HAP-1 (cell line): ENCODE measurements around the gene GALR2.

Source experiments
- DNase-seq, 2 experiments: peaks; one replicate each; pipeline ENCODE4 v3.0.0-alpha.2; 2016 to 2020; ENCODE audit warnings: low spot score in 2 of 2
- H3K27me3 ChIP-seq: fragments of 250-450 bp; sonication (Bioruptor Pico); 2 replicates; pipeline ENCODE4 v1.5.1; 2020; ENCODE audit warnings: low read depth, mild to moderate bottlenecking, moderate library complexity
- H3K36me3 ChIP-seq: fragments of 250-450 bp; sonication (Bioruptor Pico); replicated peaks from 2 replicates; pipeline ENCODE4 v1.5.1; 2020; ENCODE audit warnings: mild to moderate bottlenecking
- H3K4me1 ChIP-seq: fragments of 250-450 bp; sonication (Bioruptor Pico); 2 replicates; pipeline ENCODE4 v1.5.1; 2020; ENCODE audit warnings: mild to moderate bottlenecking
- H3K4me3 ChIP-seq: fragments of 250-450 bp; sonication (Bioruptor Pico); 2 replicates; pipeline ENCODE4 v1.5.1; 2020; ENCODE audit warnings: mild to moderate bottlenecking, moderate library complexity
- H3K9me3 ChIP-seq: fragments of 250-450 bp; sonication (Bioruptor Pico); 2 replicates; pipeline ENCODE4 v1.5.1; 2020; ENCODE audit warnings: mild to moderate bottlenecking, moderate library complexity
- in situ Hi-C: fragments of 300-500 bp; cut with MboI; formaldehyde crosslinking; loops from 3 replicates; pipeline ENCODE4 v1.14.3; 2020; ENCODE audit warnings: low sequenced_read_pairs, inconsistent platforms, mixed read lengths

Gene GALR2

DNA sequence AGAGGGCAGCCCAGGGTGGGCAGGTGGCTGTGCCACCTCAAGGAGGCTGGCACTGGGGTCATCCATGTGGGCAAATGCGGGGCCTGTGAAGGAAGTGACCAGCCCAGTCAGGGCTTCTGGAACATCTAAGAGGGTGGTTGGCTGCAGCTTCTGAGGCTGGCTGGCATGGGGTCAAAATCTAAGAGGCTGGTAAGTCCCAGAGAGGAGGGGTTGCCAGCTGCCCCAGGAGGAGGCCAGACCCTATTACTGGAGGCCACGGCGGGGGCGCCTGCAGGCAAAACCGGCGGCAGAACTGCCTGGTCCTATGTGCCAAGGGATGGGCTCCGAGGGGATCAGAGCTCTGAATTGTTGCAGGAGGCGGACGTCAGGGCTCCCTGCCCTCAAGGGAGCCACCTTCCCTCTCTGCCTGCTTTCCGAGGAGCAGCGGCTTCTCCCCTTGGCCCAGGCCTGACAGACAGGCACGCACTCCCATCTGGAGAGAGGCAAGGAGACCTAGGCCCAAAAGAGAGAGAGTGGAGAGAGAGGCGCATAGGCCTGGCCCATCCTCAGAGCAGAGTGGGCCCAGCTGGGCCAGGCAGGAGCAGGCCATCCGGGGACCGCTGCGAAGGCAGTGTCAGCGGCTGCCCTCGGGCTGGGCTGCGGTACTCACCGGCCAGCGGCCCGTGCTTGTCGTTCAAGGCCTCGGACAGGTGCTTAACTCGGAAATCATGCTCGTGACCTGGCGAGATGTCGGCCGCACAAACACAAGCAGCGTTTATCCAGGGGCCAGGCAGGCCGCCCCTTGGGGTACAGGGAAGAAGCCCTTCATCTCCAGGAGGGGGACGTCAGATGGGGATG lies 15.3 kb downstream of the GALR2 start:
- in situ Hi-C loops, result no loop called here
- no peaks in the 10 kb centered on the region for H3K27me3 ChIP-seq
- peaks cover 44% of the 10 kb centered on the region for H3K36me3 ChIP-seq

GRCh38 chr17:76090517-76091129 lies 16.0 kb downstream of the GALR2 start:
- no peak for DNase-seq

More for the DNA sequence above, 15.3 kb downstream of the GALR2 start:
- H3K4me1 ChIP-seq, result no peaks in the 10 kb centered on the region
- H3K9me3 ChIP-seq, result no peaks in the 10 kb centered on the region
- no peak overlapping the region for H3K4me3 ChIP-seq
- no peak for DNase-seq

DNA sequence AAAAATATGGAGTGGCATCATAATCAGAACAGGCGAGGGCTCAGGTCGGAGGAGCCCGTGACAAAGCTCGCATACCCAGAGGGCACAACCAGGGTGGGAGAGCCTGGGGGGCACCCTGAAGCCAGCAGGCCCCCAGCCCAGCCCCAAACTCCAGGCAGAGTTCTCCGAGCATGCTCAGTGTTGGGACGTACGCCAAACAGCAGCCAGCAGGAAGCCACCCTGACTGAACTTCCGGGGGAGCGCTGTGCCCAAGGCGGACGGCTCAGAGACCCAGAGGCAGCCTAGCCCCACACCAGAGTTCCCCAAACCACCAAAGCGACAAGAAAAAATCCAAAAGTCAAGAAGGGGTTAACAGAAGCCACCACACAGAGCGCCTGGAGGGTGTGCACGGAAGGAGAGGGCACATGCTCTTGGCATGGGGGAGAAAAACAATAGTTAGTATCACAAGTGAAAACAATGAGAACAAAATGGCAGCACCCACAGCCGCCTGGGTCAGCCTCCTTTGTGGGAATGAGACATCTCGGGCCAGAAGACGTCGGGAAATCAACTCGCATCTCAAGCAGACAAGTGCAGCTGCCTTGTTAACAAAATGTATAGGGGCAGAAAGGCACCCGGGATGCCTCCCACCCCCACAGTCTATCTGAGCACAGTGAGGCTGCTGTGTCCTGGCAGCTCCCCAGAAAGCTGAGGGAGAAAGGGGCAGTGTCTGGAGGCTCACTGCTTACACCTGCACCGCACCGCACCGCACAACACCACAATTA lies 17.1 kb downstream of the GALR2 start:
- no peak overlapping the region for H3K4me3 ChIP-seq
- no peaks in the 10 kb centered on the region for H3K9me3 ChIP-seq
- H3K4me1 ChIP-seq, result no peaks in the 10 kb centered on the region
- no peaks in the 10 kb centered on the region for H3K27me3 ChIP-seq
- H3K36me3 ChIP-seq, result peaks cover 40% of the 10 kb centered on the region
- in situ Hi-C loops, result no loop called here
- DNase-seq, result no peak

More at GRCh38 chr17:76090517-76091129, 16.0 kb downstream of the GALR2 start:
- Histone ChIP-seq H3K36me3 (peaks cover 39% of the 10 kb centered on the region), H3K4me3 (no peak overlapping the region), H3K4me1 (no peaks in the 10 kb centered on the region), H3K27me3 (no peaks in the 10 kb centered on the region), H3K9me3 (no peaks in the 10 kb centered on the region)
- in situ Hi-C loops, result no loop called here

DNA sequence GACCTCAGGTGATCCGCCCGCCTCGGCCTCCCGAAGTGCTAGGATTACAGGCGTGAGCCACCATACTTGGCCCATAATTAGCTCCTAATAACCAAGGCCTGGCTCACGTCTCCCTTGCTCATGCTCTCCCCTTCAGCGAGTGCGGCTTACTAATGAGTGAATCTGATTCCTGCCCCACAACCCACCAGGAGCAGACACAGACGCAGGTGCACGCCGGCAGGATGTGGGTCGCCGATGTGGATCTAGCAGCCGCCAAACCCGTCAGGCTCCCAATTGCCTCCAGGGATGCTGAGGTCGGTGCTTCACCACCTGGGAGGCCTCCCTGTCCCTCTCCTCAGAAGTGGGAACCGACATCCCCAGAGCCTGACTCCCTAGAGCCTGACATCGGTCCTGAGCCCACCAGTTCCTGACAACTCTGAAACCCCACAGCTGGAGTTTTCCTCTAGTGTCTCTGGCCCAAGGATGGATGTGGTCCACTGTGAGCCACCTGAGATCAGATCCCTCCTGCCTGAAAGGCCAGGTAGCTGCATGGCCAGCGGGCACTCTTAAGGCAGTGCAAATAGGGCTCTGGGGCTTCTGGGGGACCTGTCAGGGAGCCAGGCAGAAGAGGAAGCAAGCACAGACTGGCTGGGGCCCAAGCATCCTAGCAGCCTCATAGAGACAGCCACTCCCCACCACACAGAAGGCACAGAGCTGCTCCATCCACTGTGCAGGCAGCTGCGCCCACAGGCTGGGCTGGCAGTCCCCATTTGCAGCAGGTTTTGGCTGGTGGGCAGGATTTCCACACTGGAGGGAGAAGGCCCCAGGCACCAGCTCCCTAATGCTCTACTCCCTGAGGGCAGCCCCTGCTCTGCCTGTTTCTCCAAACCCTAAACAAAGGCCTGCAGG lies 18.2 kb downstream of the GALR2 start:
- Histone ChIP-seq H3K27me3 (no peaks in the 10 kb centered on the region), H3K4me3 (no peak overlapping the region), H3K36me3 (peaks cover 46% of the 10 kb centered on the region), H3K9me3 (no peaks in the 10 kb centered on the region), H3K4me1 (no peaks in the 10 kb centered on the region)
- no peak for DNase-seq
- in situ Hi-C loops, result no loop called here

DNA sequence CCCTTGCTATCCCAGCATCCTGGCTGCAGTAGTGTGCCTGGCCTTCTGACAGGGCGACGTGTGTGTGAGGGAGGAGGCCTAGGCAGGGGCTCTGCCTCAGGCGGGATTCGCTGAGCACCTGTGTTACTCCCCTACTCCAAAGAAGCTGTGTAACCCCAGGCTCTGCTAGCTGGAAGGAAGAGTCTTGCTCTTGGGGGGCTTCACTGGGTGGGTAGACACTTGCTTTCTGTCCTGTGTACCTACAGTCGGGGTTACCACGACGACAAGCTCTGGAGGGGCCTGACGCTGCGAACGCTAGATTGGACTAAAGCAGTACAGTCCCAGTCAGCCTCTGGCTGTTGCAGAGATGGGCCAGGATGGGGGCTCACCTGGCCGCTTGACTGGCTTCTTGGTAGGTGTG lies 19.5 kb downstream of the GALR2 start:
- Histone ChIP-seq H3K4me1 (no peaks in the 10 kb centered on the region), H3K36me3 (peaks cover 36% of the 10 kb centered on the region), H3K9me3 (no peaks in the 10 kb centered on the region), H3K27me3 (no peaks in the 10 kb centered on the region), H3K4me3 (no peak overlapping the region)
- DNase-seq, result no peak
- in situ Hi-C loops, result no loop called here

DNA sequence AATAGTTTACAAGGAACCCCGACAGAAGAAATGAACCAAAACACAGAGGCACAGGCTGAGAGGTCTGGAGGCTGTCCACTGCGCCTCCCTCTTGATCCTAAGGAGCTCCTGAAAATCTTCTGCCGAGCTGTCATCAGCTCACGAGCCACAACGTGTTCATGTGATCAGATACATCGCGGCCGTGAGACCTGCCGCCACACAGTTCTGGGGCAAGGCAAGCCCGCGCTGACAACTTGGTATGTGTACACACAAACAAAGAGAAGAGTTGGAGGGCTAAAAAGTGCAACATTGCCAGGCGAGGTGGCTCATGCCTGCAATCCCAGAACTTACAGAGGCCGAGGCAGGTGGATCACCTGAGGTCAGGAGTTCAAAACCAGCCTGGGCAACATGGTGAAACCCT lies 21.4 kb downstream of the GALR2 start:
- Histone ChIP-seq H3K4me1 (no peaks in the 10 kb centered on the region), H3K4me3 (no peak overlapping the region), H3K9me3 (no peaks in the 10 kb centered on the region), H3K27me3 (no peaks in the 10 kb centered on the region), H3K36me3 (peaks cover 43% of the 10 kb centered on the region)
- DNase-seq, result no peak
- in situ Hi-C loops, result no loop called here

DNA sequence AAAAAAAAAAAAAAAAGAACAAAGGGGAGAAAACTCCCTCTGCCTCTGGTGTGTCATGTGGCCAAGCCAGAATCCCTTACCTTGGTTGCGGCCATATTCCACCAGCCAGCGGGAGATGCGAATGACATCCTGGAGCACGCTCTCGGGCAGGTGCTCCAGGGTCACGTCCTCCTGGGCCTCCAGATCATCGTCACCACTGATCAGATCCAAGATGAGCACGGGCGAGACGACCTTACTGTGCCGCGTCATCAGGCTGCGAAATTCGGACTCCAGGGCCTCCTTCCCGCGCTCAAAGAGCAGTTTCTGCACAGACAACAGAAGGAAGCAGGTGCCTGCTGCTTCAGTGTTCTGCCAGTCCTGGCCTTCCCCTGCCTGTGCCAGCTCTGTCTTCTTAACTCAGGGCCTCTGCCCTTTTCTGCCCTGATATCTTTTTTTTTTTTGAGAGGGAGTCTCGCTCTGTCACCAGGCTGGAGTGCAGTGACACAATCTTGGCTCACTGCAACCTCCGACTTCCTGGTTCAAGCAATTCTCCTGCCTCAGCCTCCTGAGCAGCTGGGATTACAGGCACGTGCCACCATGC lies 23.2 kb downstream of the GALR2 start:
- in situ Hi-C loops, result no loop called here
- H3K36me3 ChIP-seq, result peaks cover 57% of the 10 kb centered on the region
- H3K9me3 ChIP-seq, result no peaks in the 10 kb centered on the region

GRCh38 chr17:76102944-76103273 lies 28.3 kb downstream of the GALR2 start:
- DNase-seq, result no peak
- peaks cover 20% of the 10 kb centered on the region for H3K4me1 ChIP-seq
- in situ Hi-C loops, result no loop called here

More for the DNA sequence above, 23.2 kb downstream of the GALR2 start:
- H3K4me1 ChIP-seq, result peaks cover 3% of the 10 kb centered on the region
- no peak overlapping the region for H3K4me3 ChIP-seq
- no peak for DNase-seq
- H3K27me3 ChIP-seq, result no peaks in the 10 kb centered on the region

GRCh38 chr17:76103274-76104139 lies 28.9 kb downstream of the GALR2 start, which contains the start of gene EXOC7:
Gene EXOC7, minus strand, starts transcription at chr17:76103787. Its CDS starts 95 bp downstream, at chr17:76103692.
- H3K9me3 ChIP-seq, result no peaks in the 10 kb centered on the region
- in situ Hi-C loops, result no loop called here

More at GRCh38 chr17:76102944-76103273, 28.3 kb downstream of the GALR2 start:
- Histone ChIP-seq H3K4me3 (peak overlapping the region; percentile 88), H3K36me3 (peaks cover 30% of the 10 kb centered on the region), H3K9me3 (no peaks in the 10 kb centered on the region), H3K27me3 (no peaks in the 10 kb centered on the region)

GRCh38 chr17:76104140-76104895 lies 29.7 kb downstream of the GALR2 start:
- no peaks in the 10 kb centered on the region for H3K9me3 ChIP-seq
- peaks cover 27% of the 10 kb centered on the region for H3K36me3 ChIP-seq
- DNase-seq, result no peak
- no peaks in the 10 kb centered on the region for H3K27me3 ChIP-seq
- in situ Hi-C loops, result no loop called here
- peak overlapping the region; percentile 88 for H3K4me3 ChIP-seq
- peaks cover 20% of the 10 kb centered on the region for H3K4me1 ChIP-seq

More at GRCh38 chr17:76103274-76104139, 28.9 kb downstream of the GALR2 start, which contains the start of gene EXOC7:
- peaks cover 30% of the 10 kb centered on the region for H3K36me3 ChIP-seq
- H3K4me3 ChIP-seq, result peak within 1 kb of the TSS; percentile 88
- no peaks in the 10 kb centered on the region for H3K27me3 ChIP-seq
- peaks cover 20% of the 10 kb centered on the region for H3K4me1 ChIP-seq
- DNase-seq, result peak; percentile 93

DNA sequence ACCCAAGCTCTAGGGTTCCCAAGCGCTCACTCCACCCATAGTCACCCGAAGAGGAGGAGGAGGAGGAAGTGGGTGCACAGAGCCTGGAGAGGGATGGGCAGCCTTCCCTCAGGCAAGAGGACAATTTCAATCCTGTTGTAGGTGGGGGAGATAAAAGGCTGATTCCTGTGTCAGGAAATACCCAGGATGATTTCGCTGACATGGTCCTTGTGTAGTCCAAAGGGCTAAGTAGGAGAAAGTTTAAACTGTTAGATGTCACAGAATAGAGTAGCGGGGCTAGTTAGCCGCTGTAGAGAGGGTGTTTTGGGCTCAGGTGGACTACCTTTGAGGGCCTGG lies 30.3 kb downstream of the GALR2 start:
- Histone ChIP-seq H3K9me3 (no peaks in the 10 kb centered on the region), H3K4me3 (no peak overlapping the region), H3K4me1 (peaks cover 20% of the 10 kb centered on the region), H3K27me3 (no peaks in the 10 kb centered on the region), H3K36me3 (peaks cover 21% of the 10 kb centered on the region)
- no peak for DNase-seq
- in situ Hi-C loops, result no loop called here

GRCh38 chr17:76106703-76107102 lies 32.1 kb downstream of the GALR2 start:
- Histone ChIP-seq H3K9me3 (no peaks in the 10 kb centered on the region), H3K36me3 (peaks cover 6% of the 10 kb centered on the region), H3K27me3 (no peaks in the 10 kb centered on the region), H3K4me1 (peaks cover 20% of the 10 kb centered on the region), H3K4me3 (no peak overlapping the region)
- in situ Hi-C loops, result no loop called here
- DNase-seq, result no peak
